ENCODE data around the gene SIAH1.

GRCh38 chr16:48332978-48333377 lies 52.2 kb downstream of the SIAH1 start:
- TF ChIP-seq REST (IDR thresholded peaks at IDR 0.05) (no peak), ZSCAN20 (CRISPR knock-in tag; IDR thresholded peaks at IDR 0.05) (no peak), FOSL2 (IDR thresholded peaks at IDR 0.05) (no peak), FOSL2 (CRISPR knock-in tag; IDR thresholded peaks at IDR 0.05) (no peak), MAFK (IDR thresholded peaks at IDR 0.05; ENCODE audit: partially characterized antibody) (no peak), CTCF (IDR thresholded peaks at IDR 0.05) (no peak), POLR2AphosphoS2 (conservative IDR thresholded peaks at IDR 0.05; ENCODE audit: low read length) (no peak), FOXS1 (CRISPR knock-in tag; IDR thresholded peaks at IDR 0.05) (no peak), CEBPB (IDR thresholded peaks at IDR 0.05) (no peak), NR3C1 (IDR thresholded peaks at IDR 0.05) (no peak), CHD2 (IDR thresholded peaks at IDR 0.05; ENCODE audit: low read length, partially characterized antibody) (no peak), POLR2A (IDR thresholded peaks at IDR 0.05; ENCODE audit: low read length) (no peak), MAZ (IDR thresholded peaks at IDR 0.05; ENCODE audit: borderline replicate concordance, low read depth, low read length) (no peak)

Data from A549 (cell line).